Psoas muscle (tissue), 8 donors: Measurements from ENCODE around the gene ATP1B4. TPM values are rescaled to one million over a fixed set of nuclear protein-coding genes. Genes with fewer than 3 reads are reported as not detected.
A peak's percentile ranks its signal among the peaks of the same experiment; 100 is the strongest.

Experiments used
- ATAC-seq, 4 donors: fragments of 200-7000 bp; cut with Tn5 transposase; one replicate each; pipeline ENCODE4 v1.9.1; 2020; ENCODE audit warnings: moderate library complexity in 3 of 4, mild to moderate bottlenecking in 2 of 4
- DNase-seq, 2 donors: peaks; one replicate each; pipeline ENCODE4 v3.0.0-alpha.2; 2020
- H3K27ac ChIP-seq: fragments of 200-600 bp; one replicate; pipeline ENCODE4 v1.8.0; 2022
- H3K27me3 ChIP-seq, 3 donors: fragments of 200-600 bp in 1 of 3; one replicate each; pipeline versions ENCODE4 v1.6.1 to v1.8.0; 2013 to 2022; ENCODE audit warnings: low read length in 2 of 3, mild to moderate bottlenecking in 2 of 3, moderate library complexity in 1 of 3; ENCODE audit not compliant: insufficient read depth in 3 of 3
- H3K36me3 ChIP-seq, 2 donors: fragments of 200-600 bp in 1 of 2; one replicate each; pipeline versions ENCODE4 v1.6.1 to v1.8.0; 2013 to 2022; ENCODE audit warnings: low read depth in 1 of 2, mild to moderate bottlenecking in 1 of 2, moderate library complexity in 1 of 2; ENCODE audit not compliant: insufficient read depth in 1 of 2
- H3K4me1 ChIP-seq: fragments of 200-600 bp; one replicate; pipeline ENCODE4 v1.8.0; 2022
- H3K4me3 ChIP-seq: fragments of 200-600 bp; one replicate; pipeline ENCODE4 v1.8.0; 2022; ENCODE audit warnings: mild to moderate bottlenecking
- H3K9me3 ChIP-seq: fragments of 200-600 bp; one replicate; pipeline ENCODE4 v1.8.0; 2022
- WGBS, 3 donors: extraction: QIAGEN DNeasy Blood & Tissue Kit; methylation state at CpG; one replicate each; pipeline versions ENCODE4 v1.1.6 to v1.1.7; 2013; 5-methylcytosine and 5-hydroxymethylcytosine counted together
- intact Hi-C, 2 donors: fragments of 100-400 bp; cut with DNase I; formaldehyde crosslinking; loops; one replicate each; pipeline versions ENCODE4 v1.11.0 to v1.14.2; 2022
- polyA plus RNA-seq, 3 donors: library from polyadenylated mRNA; stranded (reverse); fragments of 200-250 nt; gene quantifications; one replicate each; pipeline ENCODE4 v1.2.3, GENCODE V29; 2013
- total RNA-seq, 4 donors: library from RNA; stranded (reverse); fragmentation: NEBNext Ultra II Directional in 2 of 4; extraction: Animal tissue kit (Norgen Biotek cat#: 25700) in 2 of 4; gene quantifications; one replicate each; pipeline versions ENCODE4 v1.2.1 to v1.2.4, GENCODE V29; 2021 to 2023
- TF ChIP-seq, protein P1 (sequence below): fragments of 200-600 bp; IDR thresholded peaks from one replicate; pipeline ENCODE4 v1.8.0; 2022; ENCODE audit warnings: antibody characterized with exemption
- donor health status: healthy with polysubstance abuse.
- donor health status: DM: no; HTN: no; CAD: no; lungs with moderate emphysema.
- donor health status: Bipolar disorder and iron deficiency.
- donor health status: healthy.
- donor health status: DM: yes; HTN: yes; CAD: no.
- donor health status: DM: no; HTN: no; CAD: no.
- donor health status: DM: no; HTN: no; CAD: no.
- donor health status: DM: yes; HTN: yes; CAD: no.

The ATP1B4 gene
- total and polyA plus RNA-seq, 7 donors: 0.26 to 41.5 (median 7.1) TPM

- TF ChIP-seq, protein P1, sequence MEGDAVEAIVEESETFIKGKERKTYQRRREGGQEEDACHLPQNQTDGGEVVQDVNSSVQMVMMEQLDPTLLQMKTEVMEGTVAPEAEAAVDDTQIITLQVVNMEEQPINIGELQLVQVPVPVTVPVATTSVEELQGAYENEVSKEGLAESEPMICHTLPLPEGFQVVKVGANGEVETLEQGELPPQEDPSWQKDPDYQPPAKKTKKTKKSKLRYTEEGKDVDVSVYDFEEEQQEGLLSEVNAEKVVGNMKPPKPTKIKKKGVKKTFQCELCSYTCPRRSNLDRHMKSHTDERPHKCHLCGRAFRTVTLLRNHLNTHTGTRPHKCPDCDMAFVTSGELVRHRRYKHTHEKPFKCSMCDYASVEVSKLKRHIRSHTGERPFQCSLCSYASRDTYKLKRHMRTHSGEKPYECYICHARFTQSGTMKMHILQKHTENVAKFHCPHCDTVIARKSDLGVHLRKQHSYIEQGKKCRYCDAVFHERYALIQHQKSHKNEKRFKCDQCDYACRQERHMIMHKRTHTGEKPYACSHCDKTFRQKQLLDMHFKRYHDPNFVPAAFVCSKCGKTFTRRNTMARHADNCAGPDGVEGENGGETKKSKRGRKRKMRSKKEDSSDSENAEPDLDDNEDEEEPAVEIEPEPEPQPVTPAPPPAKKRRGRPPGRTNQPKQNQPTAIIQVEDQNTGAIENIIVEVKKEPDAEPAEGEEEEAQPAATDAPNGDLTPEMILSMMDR: no peak
- WGBS, 3 donors: 36 to 41% (median 39%) methylated on average over 4 of the region's 4 CpGs
- intact Hi-C loops: no loop called here
- DNase-seq: no peak
- Histone ChIP-seq H3K4me3 (no peak overlapping the region), H3K36me3 (no peaks in the 10 kb centered on the region), H3K27me3 (no peaks in the 10 kb centered on the region), H3K9me3 (peaks cover 7% of the 10 kb centered on the region), H3K27ac (no peak overlapping the region), H3K4me1 (no peaks in the 10 kb centered on the region)
- peak in 1 of 4 donors; percentile 52 for ATAC-seq
Measured at GRCh38 chrX:120321520-120322281, 40.2 kb upstream of the ATP1B4 start.

- no peak for DNase-seq
- Histone ChIP-seq H3K4me3 (no peak overlapping the region), H3K36me3 (no peaks in the 10 kb centered on the region), H3K27ac (no peak overlapping the region), H3K9me3 (peaks cover 6% of the 10 kb centered on the region), H3K4me1 (no peaks in the 10 kb centered on the region), H3K27me3 (no peaks in the 10 kb centered on the region)
- intact Hi-C loops: loop anchor here (5.0 kb wide), 3 partner anchors 121 to 146 kb away; no protein-coding TSS in a partner anchor
- TF ChIP-seq, protein P1: no peak
- ATAC-seq: no peak
- WGBS, 3 donors: 59 to 75% (median 65%) methylated on average over 2 of the region's 2 CpGs
Measured at GRCh38 chrX:120331116-120331515, 30.8 kb upstream of the ATP1B4 start.

DNA sequence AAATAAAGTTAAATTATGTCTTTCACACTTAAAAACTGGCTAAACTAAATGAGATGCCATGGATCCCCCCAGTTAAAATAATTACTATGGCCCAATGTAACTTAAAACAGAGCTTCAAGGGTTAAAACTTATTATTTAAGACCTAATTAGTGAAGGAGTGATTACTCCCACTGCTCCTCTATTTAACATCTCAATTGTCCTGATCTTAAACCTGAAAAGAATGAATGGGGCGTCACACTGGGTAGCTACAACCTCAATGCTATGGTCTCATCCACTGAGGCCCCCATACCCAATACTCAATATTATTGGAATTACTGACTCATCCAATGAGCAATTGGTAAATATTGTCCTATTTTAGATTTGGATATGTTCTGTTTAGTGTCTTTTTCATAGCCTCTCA is 29.5 kb upstream of the ATP1B4 start:
- TF ChIP-seq, protein P1: no peak
- Histone ChIP-seq H3K27ac (no peak overlapping the region), H3K27me3 (no peaks in the 10 kb centered on the region), H3K4me1 (no peaks in the 10 kb centered on the region), H3K36me3 (no peaks in the 10 kb centered on the region), H3K4me3 (no peak overlapping the region), H3K9me3 (peaks cover 17% of the 10 kb centered on the region)
- intact Hi-C loops: loop anchor here (5.0 kb wide), 3 partner anchors 120 to 145 kb away; no protein-coding TSS in a partner anchor
- 35 to 95% (median 94%) methylated on average over 1 of the region's 1 CpG for WGBS, 3 donors
- no peak for ATAC-seq
- no peak for DNase-seq

DNA sequence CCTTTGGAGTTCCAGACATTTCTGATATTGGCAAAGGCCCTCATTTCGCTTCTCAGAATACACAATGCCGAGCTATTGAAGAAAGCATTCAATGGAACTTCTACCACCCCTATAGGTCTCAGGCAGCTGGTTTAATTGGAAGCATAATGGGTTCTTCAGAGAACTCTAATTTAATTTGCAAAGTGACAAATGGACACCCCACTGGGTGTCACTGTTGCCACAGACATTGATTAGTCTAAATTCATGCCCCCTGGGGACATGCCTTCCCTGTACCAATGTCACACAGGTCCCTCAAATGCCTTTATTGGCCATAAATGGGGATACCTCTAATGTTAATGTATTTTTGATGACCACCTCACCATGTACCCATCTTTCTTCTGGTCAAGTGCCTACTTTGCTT is 27.7 kb upstream of the ATP1B4 start:
- WGBS, 3 donors: 44 to 71% (median 47%) methylated on average over 2 of the region's 2 CpGs
- no peaks in the 10 kb centered on the region for H3K4me1 ChIP-seq
- intact Hi-C loops: loop anchor here (5.0 kb wide), 3 partner anchors 118 to 143 kb away; no protein-coding TSS in a partner anchor
- no peak overlapping the region for H3K27ac ChIP-seq
- TF ChIP-seq, protein P1: peak; percentile 37
- ATAC-seq (peak; percentile 47 to 84 (median 71)), DNase-seq (no peak)
- no peaks in the 10 kb centered on the region for H3K36me3 ChIP-seq
- H3K27me3 ChIP-seq: no peaks in the 10 kb centered on the region
- no peak overlapping the region for H3K4me3 ChIP-seq
- peaks cover 31% of the 10 kb centered on the region for H3K9me3 ChIP-seq
